SK-N-SH (cell line): ENCODE measurements around the gene ZBTB4.

Experiments used
- EP300 ChIP-seq, 2 experiments: IDR thresholded peaks; 2 replicates each; pipeline versions ENCODE4 v1.4.0 to v1.6.1; 2012; ENCODE audit warnings: borderline replicate concordance in 1 of 2, low read depth in 1 of 2, low read length in 1 of 2
- FOSL2 ChIP-seq: IDR thresholded peaks from 2 replicates; pipeline ENCODE4 v1.4.0; 2012; ENCODE audit warnings: low read depth, mild to moderate bottlenecking, moderate library complexity, borderline replicate concordance
- POLR2AphosphoS5 ChIP-seq: IDR thresholded peaks from 2 replicates; pipeline ENCODE4 v1.6.1; 2012; ENCODE audit warnings: low read depth, low read length
- SMC3 ChIP-seq: IDR thresholded peaks from 2 replicates; pipeline ENCODE4 v1.6.1; 2012; ENCODE audit warnings: low read depth, low read length, improper control_type of control experiment
- TF ChIP-seq, protein P1 (sequence below): IDR thresholded peaks from 2 replicates; pipeline ENCODE4 v1.4.0; 2012; ENCODE audit warnings: low read depth
- TF ChIP-seq, protein P2 (sequence below): fragments of 200-600 bp; sonication (generic); IDR thresholded peaks from 2 replicates; pipeline ENCODE4 v1.6.1; 2017; ENCODE audit warnings: antibody characterized with exemption, mild to moderate bottlenecking, moderate library complexity
- TF ChIP-seq, protein P3 (sequence below): fragments of 150-350 bp; IDR thresholded peaks from 2 replicates; pipeline ENCODE4 v1.6.1; 2017; ENCODE audit warnings: antibody characterized with exemption, low read length, low read depth, borderline replicate concordance

DNA sequence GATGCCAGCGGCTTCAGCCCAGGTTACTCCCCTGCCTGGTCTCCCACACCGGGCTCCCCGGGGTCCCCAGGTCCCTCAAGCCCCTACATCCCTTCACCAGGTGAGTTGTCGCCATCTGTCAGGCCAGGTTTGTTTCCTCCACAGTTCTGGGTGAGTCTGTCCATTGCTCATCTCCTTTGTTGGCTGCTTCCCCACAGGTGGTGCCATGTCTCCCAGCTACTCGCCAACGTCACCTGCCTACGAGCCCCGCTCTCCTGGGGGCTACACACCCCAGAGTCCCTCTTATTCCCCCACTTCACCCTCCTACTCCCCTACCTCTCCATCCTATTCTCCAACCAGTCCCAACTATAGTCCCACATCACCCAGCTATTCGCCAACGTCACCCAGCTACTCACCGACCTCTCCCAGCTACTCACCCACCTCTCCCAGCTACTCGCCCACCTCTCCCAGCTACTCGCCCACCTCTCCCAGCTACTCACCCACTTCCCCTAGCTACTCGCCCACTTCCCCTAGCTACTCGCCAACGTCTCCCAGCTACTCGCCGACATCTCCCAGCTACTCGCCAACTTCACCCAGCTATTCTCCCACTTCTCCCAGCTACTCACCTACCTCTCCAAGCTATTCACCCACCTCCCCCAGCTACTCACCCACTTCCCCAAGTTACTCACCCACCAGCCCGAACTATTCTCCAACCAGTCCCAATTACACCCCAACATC is 33.6 kb upstream of the ZBTB4 start:
- TF ChIP-seq, protein P1, sequence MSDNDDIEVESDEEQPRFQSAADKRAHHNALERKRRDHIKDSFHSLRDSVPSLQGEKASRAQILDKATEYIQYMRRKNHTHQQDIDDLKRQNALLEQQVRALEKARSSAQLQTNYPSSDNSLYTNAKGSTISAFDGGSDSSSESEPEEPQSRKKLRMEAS = no peak
- no peak for TF ChIP-seq POLR2AphosphoS5
- TF ChIP-seq, protein P2, sequence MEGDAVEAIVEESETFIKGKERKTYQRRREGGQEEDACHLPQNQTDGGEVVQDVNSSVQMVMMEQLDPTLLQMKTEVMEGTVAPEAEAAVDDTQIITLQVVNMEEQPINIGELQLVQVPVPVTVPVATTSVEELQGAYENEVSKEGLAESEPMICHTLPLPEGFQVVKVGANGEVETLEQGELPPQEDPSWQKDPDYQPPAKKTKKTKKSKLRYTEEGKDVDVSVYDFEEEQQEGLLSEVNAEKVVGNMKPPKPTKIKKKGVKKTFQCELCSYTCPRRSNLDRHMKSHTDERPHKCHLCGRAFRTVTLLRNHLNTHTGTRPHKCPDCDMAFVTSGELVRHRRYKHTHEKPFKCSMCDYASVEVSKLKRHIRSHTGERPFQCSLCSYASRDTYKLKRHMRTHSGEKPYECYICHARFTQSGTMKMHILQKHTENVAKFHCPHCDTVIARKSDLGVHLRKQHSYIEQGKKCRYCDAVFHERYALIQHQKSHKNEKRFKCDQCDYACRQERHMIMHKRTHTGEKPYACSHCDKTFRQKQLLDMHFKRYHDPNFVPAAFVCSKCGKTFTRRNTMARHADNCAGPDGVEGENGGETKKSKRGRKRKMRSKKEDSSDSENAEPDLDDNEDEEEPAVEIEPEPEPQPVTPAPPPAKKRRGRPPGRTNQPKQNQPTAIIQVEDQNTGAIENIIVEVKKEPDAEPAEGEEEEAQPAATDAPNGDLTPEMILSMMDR = no peak
- no peak for TF ChIP-seq EP300 (IDR thresholded peaks at IDR 0.05; ENCODE audit: borderline replicate concordance in 1 of 2, low read depth in 1 of 2, low read length in 1 of 2)
- TF ChIP-seq SMC3 = no peak
- TF ChIP-seq, protein P3, sequence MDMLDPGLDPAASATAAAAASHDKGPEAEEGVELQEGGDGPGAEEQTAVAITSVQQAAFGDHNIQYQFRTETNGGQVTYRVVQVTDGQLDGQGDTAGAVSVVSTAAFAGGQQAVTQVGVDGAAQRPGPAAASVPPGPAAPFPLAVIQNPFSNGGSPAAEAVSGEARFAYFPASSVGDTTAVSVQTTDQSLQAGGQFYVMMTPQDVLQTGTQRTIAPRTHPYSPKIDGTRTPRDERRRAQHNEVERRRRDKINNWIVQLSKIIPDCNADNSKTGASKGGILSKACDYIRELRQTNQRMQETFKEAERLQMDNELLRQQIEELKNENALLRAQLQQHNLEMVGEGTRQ = no peak
- TF ChIP-seq FOSL2 = no peak
